Right atrium auricular region (tissue), 2 donors: Measurements from ENCODE around the gene LTBP3. TPM values are rescaled to one million over a fixed set of nuclear protein-coding genes. Genes with fewer than 3 reads are reported as not detected.
A peak's percentile ranks its signal among the peaks of the same experiment; 100 is the strongest.
"Not testable (repeated sequence)": the region's sequence is repeated elsewhere in the genome, so short reads cannot be mapped to it uniquely, and the experiment has no call there.

ENCODE experiments used
- DNase-seq: peaks from one replicate; pipeline ENCODE4 v3.0.0-alpha.2; 2019; ENCODE audit warnings: low spot score
- H3K27ac ChIP-seq, 2 donors: fragments of 200-600 bp; sonication (generic); 1 replicate in 1 of 2; 2 replicates in 1 of 2; pipeline ENCODE4 v1.5.1; 2016 to 2019
- H3K27me3 ChIP-seq, 2 donors: fragments of 200-600 bp; sonication (generic); one replicate each; pipeline versions ENCODE4 v1.5.1 to v1.6.0; 2017 to 2019
- H3K36me3 ChIP-seq: fragments of 200-600 bp; sonication (generic); one replicate; pipeline ENCODE4 v1.5.1; 2016
- H3K4me1 ChIP-seq, 2 donors: fragments of 200-600 bp; sonication (generic); one replicate each; pipeline versions ENCODE4 v1.5.1 to v1.6.0; 2017 to 2019
- H3K4me3 ChIP-seq, 2 donors: fragments of 200-600 bp; sonication (generic); 1 replicate in 1 of 2; 2 replicates in 1 of 2; pipeline ENCODE4 v1.5.1; 2017 to 2019; ENCODE audit warnings: mild to moderate bottlenecking in 1 of 2, moderate library complexity in 1 of 2
- H3K9me3 ChIP-seq, 2 donors: fragments of 200-600 bp; sonication (generic); one replicate each; pipeline ENCODE4 v1.5.1; 2019
- total RNA-seq, 2 donors: library from RNA; depleted of rRNA; stranded (reverse); fragments of >200 nt; gene quantifications; one replicate each; pipeline ENCODE4 v1.1.0, GENCODE V29; 2016
- TF ChIP-seq, protein P1 (sequence below), 2 donors: fragments of 200-600 bp; sonication (generic); IDR thresholded peaks; one replicate each; pipeline ENCODE4 v1.5.1; 2019; ENCODE audit warnings: antibody characterized with exemption in 2 of 2

LTBP3 gene
- total RNA-seq, 2 donors from 2014 or later: 114 to 161 TPM

DNA sequence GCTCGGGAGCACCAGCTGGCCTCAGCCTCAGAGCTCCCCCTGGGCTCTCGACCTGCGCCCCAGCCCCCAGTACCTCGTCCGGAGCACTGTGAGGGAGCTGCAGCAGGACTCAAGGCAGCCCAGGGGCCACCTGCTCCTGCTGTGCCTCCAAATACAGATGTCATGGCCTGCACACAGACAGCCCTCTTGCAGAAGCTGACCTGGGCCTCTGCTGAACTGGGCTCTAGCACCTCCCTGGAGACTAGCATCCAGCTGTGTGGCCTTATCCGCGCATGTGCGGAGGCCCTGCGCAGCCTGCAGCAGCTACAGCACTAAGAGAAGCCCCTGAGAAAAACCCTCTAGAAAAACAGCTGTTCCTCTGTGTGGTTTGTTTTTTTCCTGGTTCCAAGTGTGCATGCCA is 13.3 kb upstream of the LTBP3 start:
- no peak for DNase-seq
- Histone ChIP-seq H3K27me3 (no peaks in the 10 kb centered on the region), H3K27ac (peak overlapping the region; percentile 94 to 97), H3K9me3 (no peaks in the 10 kb centered on the region), H3K4me1 (peaks cover 3 to 77% of the 10 kb centered on the region in 2 donors), H3K36me3 (peaks cover 6% of the 10 kb centered on the region), H3K4me3 (peak overlapping the region; percentile 94 to 97)
- TF ChIP-seq, protein P1, sequence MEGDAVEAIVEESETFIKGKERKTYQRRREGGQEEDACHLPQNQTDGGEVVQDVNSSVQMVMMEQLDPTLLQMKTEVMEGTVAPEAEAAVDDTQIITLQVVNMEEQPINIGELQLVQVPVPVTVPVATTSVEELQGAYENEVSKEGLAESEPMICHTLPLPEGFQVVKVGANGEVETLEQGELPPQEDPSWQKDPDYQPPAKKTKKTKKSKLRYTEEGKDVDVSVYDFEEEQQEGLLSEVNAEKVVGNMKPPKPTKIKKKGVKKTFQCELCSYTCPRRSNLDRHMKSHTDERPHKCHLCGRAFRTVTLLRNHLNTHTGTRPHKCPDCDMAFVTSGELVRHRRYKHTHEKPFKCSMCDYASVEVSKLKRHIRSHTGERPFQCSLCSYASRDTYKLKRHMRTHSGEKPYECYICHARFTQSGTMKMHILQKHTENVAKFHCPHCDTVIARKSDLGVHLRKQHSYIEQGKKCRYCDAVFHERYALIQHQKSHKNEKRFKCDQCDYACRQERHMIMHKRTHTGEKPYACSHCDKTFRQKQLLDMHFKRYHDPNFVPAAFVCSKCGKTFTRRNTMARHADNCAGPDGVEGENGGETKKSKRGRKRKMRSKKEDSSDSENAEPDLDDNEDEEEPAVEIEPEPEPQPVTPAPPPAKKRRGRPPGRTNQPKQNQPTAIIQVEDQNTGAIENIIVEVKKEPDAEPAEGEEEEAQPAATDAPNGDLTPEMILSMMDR (IDR thresholded peaks at IDR 0.05): no peak

DNA sequence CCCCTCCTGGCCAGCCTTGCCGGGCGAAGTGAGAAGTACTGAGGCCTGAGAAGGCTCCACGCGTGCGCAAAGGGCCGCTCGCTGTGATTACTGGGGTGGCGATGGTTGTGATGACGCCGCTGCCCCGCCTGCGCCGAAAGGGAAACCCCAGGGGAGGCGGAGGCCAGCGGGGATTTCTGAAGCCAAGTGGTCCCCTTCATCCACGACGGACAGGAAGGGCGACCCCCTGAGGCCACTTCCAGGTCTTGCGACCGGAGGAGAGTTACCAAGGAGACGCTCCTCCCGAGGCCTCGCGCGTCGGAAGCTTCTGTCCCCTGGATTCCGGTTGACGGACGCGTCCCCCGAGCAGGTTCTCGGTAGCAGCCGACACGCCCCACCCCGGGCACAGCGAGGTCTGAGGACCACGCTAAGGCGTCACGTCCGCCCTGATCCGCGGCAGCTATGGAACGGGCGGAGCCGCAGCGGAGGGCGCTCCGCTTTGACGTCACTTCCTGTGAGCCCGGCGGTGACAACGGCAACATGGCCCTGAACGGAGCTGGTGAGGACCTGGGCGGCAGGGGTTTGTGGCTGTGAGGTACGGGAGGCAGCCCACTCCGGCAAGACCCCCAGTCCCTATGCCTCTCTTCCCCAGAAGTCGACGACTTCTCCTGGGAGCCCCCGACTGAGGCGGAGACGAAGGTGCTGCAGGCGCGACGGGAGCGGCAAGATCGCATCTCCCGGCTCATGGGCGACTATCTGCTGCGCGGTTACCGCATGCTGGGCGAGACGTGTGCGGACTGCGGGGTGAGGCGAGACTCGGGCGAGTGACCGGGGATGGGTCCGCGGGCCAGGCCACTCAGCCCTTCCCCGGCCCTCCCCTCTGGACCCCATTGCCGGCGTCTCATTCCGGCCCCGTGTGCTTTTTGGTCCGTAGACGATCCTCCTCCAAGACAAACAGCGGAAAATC is 12.1 kb upstream of the LTBP3 start, which contains the start of gene ZNRD2:
Gene ZNRD2, plus strand, starts transcription at position 505 of the 946 bp plus-strand sequence. Its CDS starts 15 bp downstream, at position 520.
- Histone ChIP-seq H3K4me3 (peak within 1 kb of the TSS; percentile 94 to 97), H3K27me3 (no peaks in the 10 kb centered on the region), H3K36me3 (peaks cover 6% of the 10 kb centered on the region), H3K27ac (peak within 1 kb of the TSS; percentile 94 to 97), H3K9me3 (no peaks in the 10 kb centered on the region), H3K4me1 (peaks cover 3 to 69% of the 10 kb centered on the region in 2 donors)
- peak; percentile 98 for DNase-seq
- TF ChIP-seq, protein P1 (IDR thresholded peaks at IDR 0.05): peak; percentile 20 to 57

DNA sequence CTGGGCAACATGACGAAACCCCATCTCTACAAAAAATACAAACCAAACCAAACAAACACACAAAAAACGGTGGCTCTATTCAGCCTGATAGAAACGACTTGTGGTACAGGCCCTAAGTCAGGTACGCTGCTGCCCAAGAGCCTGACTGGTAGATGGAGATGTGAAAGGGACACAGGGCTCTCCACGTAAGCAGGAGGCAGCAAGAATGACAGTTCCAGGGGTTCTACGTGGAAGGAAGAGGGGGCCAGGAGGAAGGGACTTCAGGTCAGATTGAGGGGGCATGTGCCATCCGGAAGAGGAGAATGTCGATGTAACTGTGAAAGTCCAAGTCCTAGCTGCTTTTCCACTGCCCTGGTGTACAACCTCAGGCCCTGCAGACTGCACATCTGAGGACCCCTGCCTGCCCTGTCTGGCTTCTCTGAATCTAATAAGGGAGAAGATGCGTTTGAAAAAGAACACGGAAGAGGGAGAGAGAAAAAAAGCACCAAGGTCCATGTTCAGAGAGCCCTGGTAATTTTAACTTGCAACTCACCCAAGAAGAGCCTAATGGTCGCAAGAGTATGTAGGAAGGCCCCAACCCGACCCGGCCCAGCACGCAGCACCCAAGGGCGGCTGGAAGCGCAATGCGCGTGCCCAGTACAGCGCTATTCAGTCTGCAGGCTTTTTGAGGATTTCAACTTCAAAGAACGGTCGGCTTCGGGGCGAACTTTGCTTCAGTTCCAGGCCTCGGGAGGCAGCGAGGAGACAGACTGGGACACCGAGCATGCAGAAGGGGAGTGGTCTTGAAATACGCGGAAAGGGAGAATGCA is 11.2 kb upstream of the LTBP3 start:
- peaks cover 3 to 60% of the 10 kb centered on the region in 2 donors for H3K4me1 ChIP-seq
- H3K9me3 ChIP-seq: no peaks in the 10 kb centered on the region
- H3K36me3 ChIP-seq: peaks cover 6% of the 10 kb centered on the region
- peak overlapping the region; percentile 94 to 97 for H3K4me3 ChIP-seq
- H3K27me3 ChIP-seq: no peaks in the 10 kb centered on the region
- TF ChIP-seq, protein P1 (IDR thresholded peaks at IDR 0.05): no peak
- peak overlapping the region; percentile 94 to 97 for H3K27ac ChIP-seq
- no peak for DNase-seq

DNA sequence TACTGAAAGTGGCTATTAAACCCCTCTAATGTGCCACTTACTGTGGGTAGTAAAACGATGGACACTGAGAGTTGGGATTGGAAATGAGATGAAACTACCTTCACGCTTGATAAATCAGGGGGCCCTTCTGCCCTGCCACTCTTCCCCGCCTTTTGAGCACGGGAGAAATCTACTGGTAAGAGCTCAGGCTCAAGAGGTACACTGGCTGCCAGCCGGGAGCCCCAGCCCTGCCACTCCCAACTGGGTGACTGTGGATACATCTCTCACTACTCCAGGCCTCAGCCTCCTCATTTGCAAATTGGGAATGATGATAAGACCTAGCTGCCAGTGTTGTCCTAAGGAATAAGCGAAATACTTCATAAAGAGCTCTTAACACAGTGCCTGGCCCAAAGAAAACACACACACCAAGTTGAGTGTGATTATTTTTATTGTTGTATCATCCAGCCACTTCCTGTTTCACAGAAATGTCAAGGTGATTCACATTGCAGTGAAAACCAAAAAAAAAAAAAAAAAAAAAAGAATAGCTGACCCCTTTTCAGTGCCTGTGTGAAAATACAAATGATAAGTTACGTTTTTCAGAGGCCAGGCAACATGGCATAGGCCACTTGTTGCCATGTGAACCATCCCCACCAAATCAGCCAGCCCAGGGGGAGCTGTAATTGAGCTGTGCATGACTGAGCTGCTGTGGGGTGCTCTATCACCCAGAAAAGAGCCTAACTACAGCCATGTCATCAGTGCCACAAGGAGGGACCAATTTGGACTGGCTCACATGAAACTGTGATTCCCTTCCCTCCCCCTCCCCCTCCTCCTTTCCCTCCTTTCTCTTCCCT is 7.7 kb upstream of the LTBP3 start:
- no peak for DNase-seq
- Histone ChIP-seq H3K4me1 (peaks cover 3 to 37% of the 10 kb centered on the region in 2 donors), H3K27me3 (no peaks in the 10 kb centered on the region), H3K27ac (no peak overlapping the region), H3K4me3 (no peak overlapping the region), H3K9me3 (no peaks in the 10 kb centered on the region), H3K36me3 (peaks cover 6% of the 10 kb centered on the region)
- TF ChIP-seq, protein P1 (IDR thresholded peaks at IDR 0.05): no peak

DNA sequence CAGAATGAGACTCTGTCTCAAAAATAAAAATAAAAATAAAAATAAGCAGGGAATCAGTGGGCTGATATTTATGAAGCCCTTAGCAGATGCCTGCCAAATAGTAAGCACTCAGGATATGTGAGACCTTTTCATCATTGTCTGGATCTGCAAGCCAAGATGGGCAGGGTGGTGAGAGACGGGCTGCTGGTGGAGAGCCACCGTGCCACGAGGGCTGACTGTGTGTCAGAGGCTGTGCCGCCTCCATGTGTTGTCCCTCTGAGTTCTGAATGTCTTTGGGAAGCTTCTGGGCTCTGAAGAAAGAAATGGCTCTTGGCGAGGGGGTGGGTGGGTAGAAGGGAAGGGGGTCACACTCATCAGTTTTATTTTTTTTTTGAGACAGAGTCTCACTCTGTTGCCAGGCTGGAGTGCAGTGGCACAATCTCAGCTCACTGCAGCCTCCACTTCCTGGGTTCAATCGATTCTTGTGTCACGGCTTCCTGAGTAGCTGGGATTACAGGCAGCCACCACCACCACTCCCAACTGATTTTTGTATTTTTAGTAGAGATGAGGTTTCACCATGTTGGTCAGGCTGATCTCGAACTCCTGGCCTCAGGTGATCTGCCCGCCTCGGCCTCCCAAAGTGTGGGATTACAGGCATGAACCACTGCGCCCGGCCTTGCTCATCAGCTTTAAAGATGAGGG is 6.9 kb upstream of the LTBP3 start:
- not testable (repeated sequence) for DNase-seq, H3K27ac ChIP-seq, H3K27me3 ChIP-seq, H3K4me3 ChIP-seq, H3K9me3 ChIP-seq, H3K36me3 ChIP-seq
- peaks cover 0 to 40% of the 10 kb centered on the region in 2 donors for H3K4me1 ChIP-seq
